ENCODE results near the gene COMMD9. TPM values are rescaled to one million over a fixed set of nuclear protein-coding genes. Genes with fewer than 3 reads are reported as not detected.
"Not testable (repeated sequence)": the region's sequence is repeated elsewhere in the genome, so short reads cannot be mapped to it uniquely, and the experiment has no call there.

COMMD9 gene
- 48.5 TPM for polyA plus RNA-seq (2013, experiment 1 of 2)
- polyA plus RNA-seq (2013, experiment 2 of 2), result 39.9 TPM

DNA sequence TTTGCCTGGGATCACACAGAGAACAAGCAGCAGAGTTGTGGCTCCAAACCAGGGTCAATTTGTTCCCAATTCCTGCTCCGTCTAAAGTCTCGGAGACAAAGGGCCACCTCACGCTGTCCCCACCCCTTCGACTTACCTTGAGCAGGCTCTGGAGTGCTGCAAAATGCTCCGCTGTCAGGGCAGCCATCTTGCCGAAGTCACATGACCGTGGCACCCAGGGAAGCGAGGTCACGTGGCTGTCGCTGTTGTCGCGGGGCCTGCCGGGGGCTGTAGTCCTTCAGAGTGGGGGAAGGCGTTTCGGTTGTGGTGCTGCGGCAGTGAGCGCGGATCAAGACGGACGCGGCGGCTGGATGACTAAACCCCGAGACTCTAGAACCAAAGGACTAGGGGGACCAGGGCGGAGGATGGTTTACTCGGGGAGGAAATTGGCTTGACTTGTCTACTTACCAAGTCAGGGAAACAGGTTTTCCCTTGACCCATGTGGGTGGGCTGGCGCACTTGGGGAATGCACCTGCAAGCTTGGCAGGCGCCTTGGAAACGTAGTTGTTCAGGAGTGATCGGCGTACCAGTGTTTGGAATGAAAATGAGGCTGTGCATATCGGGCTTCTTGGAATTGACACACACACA is at the start of gene COMMD9:
COMMD9 (minus strand) TSS at position 199 of the 627 bp plus-strand sequence; CDS start at position 187, 12 bp downstream.
- 1 to 2% methylated on average over 18 to 26 of the region's 31 CpGs for WGBS, 2 experiments (ENCODE audit: insufficient coverage in 2 of 2)
- H3K9me3 ChIP-seq (ENCODE audit: control insufficient read depth, low read length), result no peaks in the 10 kb centered on the region
- peak within 1 kb of the TSS; percentile 32 for H3K27ac ChIP-seq (ENCODE audit: low read depth, low read length, severe bottlenecking)
- H3K4me3 ChIP-seq (ENCODE audit: extremely low read depth, insufficient read depth, low read length, poor library complexity, severe bottlenecking), result peak within 1 kb of the TSS; percentile 79
- H3K4me1 ChIP-seq (ENCODE audit: control insufficient read depth, insufficient read depth, low read length, poor library complexity, severe bottlenecking), result peaks cover 4% of the 10 kb centered on the region
- H3K36me3 ChIP-seq (ENCODE audit: control insufficient read depth, insufficient read depth, low read length), result no peaks in the 10 kb centered on the region

- WGBS, 2 experiments (ENCODE audit: insufficient coverage in 2 of 2), result no CpG with 5 or more reads among the region's 2 CpGs
Measured at GRCh38 chr11:36333897-36334296, 44.7 kb upstream of the COMMD9 start.

DNA sequence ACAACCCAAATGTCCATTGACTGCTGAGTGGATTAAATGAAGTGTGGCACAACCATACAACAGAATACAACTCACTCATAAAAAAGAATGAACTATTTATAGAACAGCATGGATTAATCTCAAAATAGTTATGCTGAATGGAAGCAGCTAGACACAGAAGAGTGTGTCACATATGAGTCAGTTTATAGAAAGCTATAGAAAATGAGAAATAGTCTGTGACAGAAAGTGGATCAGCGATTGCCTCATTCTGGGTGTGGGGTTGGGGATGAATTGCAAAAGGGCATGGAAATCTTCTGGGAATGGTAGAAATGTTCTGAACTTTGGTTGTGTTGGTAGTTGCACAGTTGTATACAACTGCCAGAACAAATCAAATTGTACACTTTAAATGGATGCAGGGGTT is 44.2 kb upstream of the COMMD9 start:
- Histone ChIP-seq H3K9me3 (ENCODE audit: control insufficient read depth, low read length) (no peaks in the 10 kb centered on the region), H3K4me1 (ENCODE audit: control insufficient read depth, insufficient read depth, low read length, poor library complexity, severe bottlenecking) (no peaks in the 10 kb centered on the region)
- 43% methylated on average over 1 of the region's 1 CpG; no CpG with 5 or more reads in 1 of the 2 experiments for WGBS, 2 experiments (ENCODE audit: insufficient coverage in 2 of 2)

More at GRCh38 chr11:36333897-36334296, 44.7 kb upstream of the COMMD9 start:
- Histone ChIP-seq H3K9me3 (ENCODE audit: control insufficient read depth, low read length) (no peaks in the 10 kb centered on the region), H3K36me3 (ENCODE audit: control insufficient read depth, insufficient read depth, low read length) (no peaks in the 10 kb centered on the region), H3K4me1 (ENCODE audit: control insufficient read depth, insufficient read depth, low read length, poor library complexity, severe bottlenecking) (no peaks in the 10 kb centered on the region), H3K27ac (ENCODE audit: low read depth, low read length, severe bottlenecking) (no peak overlapping the region), H3K4me3 (ENCODE audit: extremely low read depth, insufficient read depth, low read length, poor library complexity, severe bottlenecking) (no peak overlapping the region)

GRCh38 chr11:36330411-36330810 is 41.2 kb upstream of the COMMD9 start:
- H3K4me3 ChIP-seq (ENCODE audit: extremely low read depth, insufficient read depth, low read length, poor library complexity, severe bottlenecking), result no peak overlapping the region
- WGBS, 2 experiments (ENCODE audit: insufficient coverage in 2 of 2), result 89% methylated on average over 1 of the region's 2 CpGs; no CpG with 5 or more reads in 1 of the 2 experiments
- peaks cover 6% of the 10 kb centered on the region for H3K9me3 ChIP-seq (ENCODE audit: control insufficient read depth, low read length)
- H3K27ac ChIP-seq (ENCODE audit: low read depth, low read length, severe bottlenecking), result no peak overlapping the region
- H3K4me1 ChIP-seq (ENCODE audit: control insufficient read depth, insufficient read depth, low read length, poor library complexity, severe bottlenecking), result no peaks in the 10 kb centered on the region
- no peaks in the 10 kb centered on the region for H3K36me3 ChIP-seq (ENCODE audit: control insufficient read depth, insufficient read depth, low read length)

More for the DNA sequence above, 44.2 kb upstream of the COMMD9 start:
- no peak overlapping the region for H3K27ac ChIP-seq (ENCODE audit: low read depth, low read length, severe bottlenecking)
- no peak overlapping the region for H3K4me3 ChIP-seq (ENCODE audit: extremely low read depth, insufficient read depth, low read length, poor library complexity, severe bottlenecking)
- H3K36me3 ChIP-seq (ENCODE audit: control insufficient read depth, insufficient read depth, low read length), result no peaks in the 10 kb centered on the region

DNA sequence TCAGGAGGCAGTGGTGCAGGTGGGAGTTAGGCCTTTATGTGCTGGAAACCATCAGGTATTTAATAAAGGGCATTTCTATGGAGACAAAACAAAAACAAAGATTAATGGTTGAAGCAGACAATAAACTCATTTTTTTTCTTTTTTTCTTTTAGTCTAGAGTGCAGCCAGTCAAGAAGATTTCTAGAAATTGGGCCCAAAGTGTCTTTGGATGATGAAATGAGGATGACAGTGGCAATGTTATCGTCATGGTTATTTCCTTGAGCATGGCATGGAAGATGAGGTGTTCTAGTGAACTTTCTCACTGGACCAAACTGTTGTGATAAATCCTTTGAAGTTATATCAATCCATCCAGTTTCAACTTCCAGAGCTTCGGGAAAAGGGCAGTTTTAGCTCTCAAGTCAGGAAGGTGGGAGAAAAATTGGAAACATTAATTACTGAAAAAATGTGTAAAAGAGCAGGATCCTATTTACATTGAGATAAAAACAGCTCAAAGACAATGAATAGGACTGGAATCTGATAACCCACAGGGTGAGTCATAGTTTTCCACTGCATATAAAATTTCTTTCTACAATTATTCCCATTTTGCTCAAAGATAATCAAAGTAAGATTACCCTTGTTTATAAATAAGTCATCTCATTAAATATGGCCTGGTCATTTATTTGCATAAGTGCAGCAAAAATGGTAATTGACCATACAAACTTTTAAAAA is 39.9 kb upstream of the COMMD9 start:
- 67 to 100% methylated on average over 1 of the region's 2 CpGs for WGBS, 2 experiments (ENCODE audit: insufficient coverage in 2 of 2)

DNA sequence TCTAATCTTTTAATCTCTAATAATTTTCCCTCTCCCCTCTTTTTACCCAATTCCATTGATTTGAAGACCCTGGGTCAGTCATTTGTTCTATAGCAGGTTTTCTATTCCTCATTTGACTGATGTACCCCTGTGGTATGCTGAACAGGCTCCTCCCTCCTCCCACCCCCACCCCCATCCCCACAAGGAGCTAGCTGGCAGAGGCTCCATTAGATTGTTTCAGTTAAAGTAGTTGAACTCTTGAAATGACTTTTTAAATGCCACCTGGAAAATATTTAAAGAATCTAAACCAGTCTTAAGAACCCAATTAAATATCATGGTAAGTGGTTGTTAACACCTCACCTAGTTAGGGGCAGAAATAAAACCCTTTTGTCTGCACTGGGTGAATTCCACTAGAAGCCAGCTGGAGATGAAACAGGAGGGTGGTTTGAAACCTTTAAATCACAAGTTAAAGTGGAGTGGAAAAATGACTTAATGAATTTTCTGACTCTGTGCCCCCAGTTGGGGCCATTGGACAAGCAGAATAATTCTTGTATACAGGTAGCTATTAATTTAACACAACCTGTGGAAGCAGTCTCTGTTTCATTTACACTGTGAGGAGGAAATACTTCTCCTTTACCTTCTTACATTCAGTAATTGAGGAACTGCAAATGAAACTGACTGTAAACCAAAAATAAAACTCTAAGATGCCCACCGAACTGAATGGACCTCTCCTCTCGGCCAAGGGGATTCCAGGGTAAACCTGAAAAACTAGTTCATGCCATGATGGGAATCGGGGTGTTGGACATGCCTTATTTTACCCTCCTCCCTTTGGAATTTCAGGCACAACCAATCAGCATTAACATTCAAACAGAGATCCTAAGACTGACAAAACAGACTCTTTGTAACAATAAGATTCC is 37.5 kb upstream of the COMMD9 start:
- 89 to 96% methylated on average over 3 of the region's 3 CpGs for WGBS, 2 experiments (ENCODE audit: insufficient coverage in 2 of 2)
- Histone ChIP-seq H3K27ac (ENCODE audit: low read depth, low read length, severe bottlenecking) (no peak overlapping the region), H3K9me3 (ENCODE audit: control insufficient read depth, low read length) (peaks cover 6% of the 10 kb centered on the region), H3K4me1 (ENCODE audit: control insufficient read depth, insufficient read depth, low read length, poor library complexity, severe bottlenecking) (no peaks in the 10 kb centered on the region), H3K36me3 (ENCODE audit: control insufficient read depth, insufficient read depth, low read length) (no peaks in the 10 kb centered on the region), H3K4me3 (ENCODE audit: extremely low read depth, insufficient read depth, low read length, poor library complexity, severe bottlenecking) (no peak overlapping the region)

More for the DNA sequence above, 39.9 kb upstream of the COMMD9 start:
- Histone ChIP-seq H3K4me3 (ENCODE audit: extremely low read depth, insufficient read depth, low read length, poor library complexity, severe bottlenecking) (no peak overlapping the region), H3K4me1 (ENCODE audit: control insufficient read depth, insufficient read depth, low read length, poor library complexity, severe bottlenecking) (no peaks in the 10 kb centered on the region), H3K27ac (ENCODE audit: low read depth, low read length, severe bottlenecking) (no peak overlapping the region), H3K9me3 (ENCODE audit: control insufficient read depth, low read length) (peaks cover 6% of the 10 kb centered on the region), H3K36me3 (ENCODE audit: control insufficient read depth, insufficient read depth, low read length) (no peaks in the 10 kb centered on the region)

GRCh38 chr11:36325403-36325802 is 36.2 kb upstream of the COMMD9 start:
- H3K27ac ChIP-seq (ENCODE audit: low read depth, low read length, severe bottlenecking); H3K9me3 ChIP-seq (ENCODE audit: control insufficient read depth, low read length); H3K4me1 ChIP-seq (ENCODE audit: control insufficient read depth, insufficient read depth, low read length, poor library complexity, severe bottlenecking); H3K4me3 ChIP-seq (ENCODE audit: extremely low read depth, insufficient read depth, low read length, poor library complexity, severe bottlenecking); H3K36me3 ChIP-seq (ENCODE audit: control insufficient read depth, insufficient read depth, low read length): not testable (repeated sequence)
- 60 to 93% methylated on average over 1 to 3 of the region's 5 CpGs for WGBS, 2 experiments (ENCODE audit: insufficient coverage in 2 of 2)

- not testable (repeated sequence) for H3K9me3 ChIP-seq (ENCODE audit: control insufficient read depth, low read length); H3K4me1 ChIP-seq (ENCODE audit: control insufficient read depth, insufficient read depth, low read length, poor library complexity, severe bottlenecking); H3K4me3 ChIP-seq (ENCODE audit: extremely low read depth, insufficient read depth, low read length, poor library complexity, severe bottlenecking); H3K36me3 ChIP-seq (ENCODE audit: control insufficient read depth, insufficient read depth, low read length); H3K27ac ChIP-seq (ENCODE audit: low read depth, low read length, severe bottlenecking)
- 95% methylated on average over 15 of the region's 15 CpGs for WGBS, 2 experiments (ENCODE audit: insufficient coverage in 2 of 2)
Measured at GRCh38 chr11:36324956-36325355, 35.7 kb upstream of the COMMD9 start.

GRCh38 chr11:36317992-36318391 is 28.8 kb upstream of the COMMD9 start:
- H3K36me3 ChIP-seq (ENCODE audit: control insufficient read depth, insufficient read depth, low read length), result no peaks in the 10 kb centered on the region
- H3K27ac ChIP-seq (ENCODE audit: low read depth, low read length, severe bottlenecking), result no peak overlapping the region
- no peaks in the 10 kb centered on the region for H3K9me3 ChIP-seq (ENCODE audit: control insufficient read depth, low read length)
- 71% methylated on average over 2 of the region's 2 CpGs; no CpG with 5 or more reads in 1 of the 2 experiments for WGBS, 2 experiments (ENCODE audit: insufficient coverage in 2 of 2)
- H3K4me3 ChIP-seq (ENCODE audit: extremely low read depth, insufficient read depth, low read length, poor library complexity, severe bottlenecking), result no peak overlapping the region
- no peaks in the 10 kb centered on the region for H3K4me1 ChIP-seq (ENCODE audit: control insufficient read depth, insufficient read depth, low read length, poor library complexity, severe bottlenecking)

GRCh38 chr11:36316049-36316448 is 26.8 kb upstream of the COMMD9 start:
- 87 to 94% methylated on average over 3 of the region's 3 CpGs for WGBS, 2 experiments (ENCODE audit: insufficient coverage in 2 of 2)
- H3K27ac ChIP-seq (ENCODE audit: low read depth, low read length, severe bottlenecking), result no peak overlapping the region
- H3K36me3 ChIP-seq (ENCODE audit: control insufficient read depth, insufficient read depth, low read length), result no peaks in the 10 kb centered on the region
- H3K4me1 ChIP-seq (ENCODE audit: control insufficient read depth, insufficient read depth, low read length, poor library complexity, severe bottlenecking), result no peaks in the 10 kb centered on the region
- H3K9me3 ChIP-seq (ENCODE audit: control insufficient read depth, low read length), result no peaks in the 10 kb centered on the region
- H3K4me3 ChIP-seq (ENCODE audit: extremely low read depth, insufficient read depth, low read length, poor library complexity, severe bottlenecking), result no peak overlapping the region

All from mesodermal cell (in vitro differentiated cells).